NT2/D1 (cell line): ENCODE results near the gene USF3.

Source experiments
- SUZ12 ChIP-seq: IDR thresholded peaks from 2 replicates; pipeline ENCODE4 v1.6.1; 2011; ENCODE audit not compliant: insufficient read length, insufficient read depth; ENCODE audit errors: extremely low read depth
- YY1 ChIP-seq: IDR thresholded peaks from 2 replicates; pipeline ENCODE4 v1.6.1; 2011; ENCODE audit not compliant: insufficient read length, insufficient read depth
- ZNF274 ChIP-seq: IDR thresholded peaks from 2 replicates; pipeline ENCODE4 v1.6.1; 2011; ENCODE audit warnings: mild to moderate bottlenecking, low read depth, low read length

GRCh38 chr3:113676261-113676660, 20.2 kb downstream of the USF3 start:
- TF ChIP-seq SUZ12 = no peak
- TF ChIP-seq YY1 = no peak
- TF ChIP-seq ZNF274 = no peak
